ENCODE data around the gene CPNE7.

- TF ChIP-seq REST (IDR thresholded peaks at IDR 0.05; ENCODE audit: insufficient read depth in 1 of 2, low read depth in 2 of 2, low read length in 2 of 2) (no peak), POLR2AphosphoS5 (IDR thresholded peaks at IDR 0.05; ENCODE audit: low read depth, low read length) (no peak), TAF1 (IDR thresholded peaks at IDR 0.05; ENCODE audit: borderline replicate concordance, insufficient read depth, low read length) (no peak)
Observed at GRCh38 chr16:89561142-89561883, 14.2 kb upstream of the CPNE7 start.

Data from PFSK-1 (cell line).